ENCODE data around the gene TBC1D10A.

TBC1D10A gene

DNA sequence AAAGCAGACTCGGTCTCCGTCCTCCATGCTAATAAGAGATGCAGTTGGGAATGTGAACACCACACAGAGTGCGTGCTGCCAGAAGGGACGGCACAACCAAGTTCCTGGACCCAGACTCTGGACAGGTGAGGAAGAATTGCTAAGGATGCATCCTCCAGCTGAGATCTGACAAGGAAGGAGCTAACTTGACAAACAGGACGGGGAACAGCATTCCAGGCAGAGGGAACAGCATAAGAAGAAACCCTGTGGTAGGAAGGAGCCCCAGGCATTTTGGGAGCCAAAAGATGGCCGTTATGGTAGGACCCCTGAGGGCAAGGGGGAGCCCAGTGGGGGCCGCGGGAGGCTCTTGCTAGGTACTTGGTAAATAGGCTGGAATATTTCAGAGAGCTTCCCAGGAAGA lies 66.1 kb downstream of the TBC1D10A start:
- DNase-seq (ENCODE audit: insufficient read length, low spot score) (no peak), FAIRE-seq (no peak)
- TF ChIP-seq PAX5 (IDR thresholded peaks at IDR 0.05; ENCODE audit: insufficient read depth, low read length, severe bottlenecking), result no peak
- no peak for TF ChIP-seq POLR2AphosphoS5 (IDR thresholded peaks at IDR 0.05; ENCODE audit: low read depth, low read length)
- no peak for TF ChIP-seq TAF1 (IDR thresholded peaks at IDR 0.05; ENCODE audit: low read depth, low read length)
- no peak for TF ChIP-seq SPI1 (IDR thresholded peaks at IDR 0.05; ENCODE audit: low read depth, low read length)
- TF ChIP-seq POU2F2 (IDR thresholded peaks at IDR 0.05; ENCODE audit: low read depth, low read length), result no peak
- no peak for TF ChIP-seq POLR2A (IDR thresholded peaks at IDR 0.05; ENCODE audit: low read depth, low read length)

DNA sequence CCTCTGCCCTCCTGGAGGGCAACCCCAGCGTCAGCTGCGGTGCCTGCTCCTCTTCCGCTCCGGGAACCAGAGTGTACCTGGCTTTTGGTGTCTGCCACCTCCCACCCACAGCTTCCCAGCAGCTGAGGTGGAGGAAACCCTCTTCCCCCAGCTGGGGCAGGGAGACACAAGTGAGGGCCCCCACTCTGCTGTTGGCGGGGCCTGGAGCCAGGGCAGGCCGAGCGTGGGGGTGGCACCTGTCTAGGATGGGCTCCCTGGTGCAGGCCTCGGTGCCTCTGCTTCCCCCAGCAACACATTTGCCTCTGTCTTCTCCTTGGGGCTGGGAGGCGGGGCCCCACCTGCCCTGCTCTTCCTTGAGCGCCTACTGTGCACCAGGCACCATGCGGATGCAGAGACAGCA lies 66.5 kb downstream of the TBC1D10A start:
- DNase-seq (ENCODE audit: insufficient read length, low spot score), result no peak
- no peak for FAIRE-seq
- TF ChIP-seq TAF1 (IDR thresholded peaks at IDR 0.05; ENCODE audit: low read depth, low read length) (no peak), POLR2AphosphoS5 (IDR thresholded peaks at IDR 0.05; ENCODE audit: low read depth, low read length) (no peak), POU2F2 (IDR thresholded peaks at IDR 0.05; ENCODE audit: low read depth, low read length) (no peak), SPI1 (IDR thresholded peaks at IDR 0.05; ENCODE audit: low read depth, low read length) (no peak), POLR2A (IDR thresholded peaks at IDR 0.05; ENCODE audit: low read depth, low read length) (no peak), PAX5 (IDR thresholded peaks at IDR 0.05; ENCODE audit: insufficient read depth, low read length, severe bottlenecking) (no peak)

DNA sequence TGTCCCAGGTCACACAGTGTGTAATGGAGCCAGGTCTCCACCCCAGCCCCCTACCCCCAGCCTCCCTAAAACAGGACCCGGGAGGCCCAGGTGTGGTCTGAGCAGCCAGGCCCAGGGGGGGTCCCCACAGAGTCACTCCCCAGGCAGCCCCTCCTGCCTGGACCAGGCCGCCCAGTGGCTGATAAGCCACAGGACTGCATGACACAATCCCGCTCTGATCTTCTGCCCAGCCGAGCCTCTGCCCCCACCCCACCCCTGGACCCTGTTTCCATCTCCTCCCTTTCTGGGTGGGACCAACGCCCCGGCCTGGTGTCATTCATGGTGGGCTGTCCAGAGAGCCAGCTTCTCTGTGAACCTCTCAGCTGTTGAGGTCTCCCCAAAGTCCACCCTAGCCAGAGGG lies 72.4 kb downstream of the TBC1D10A start:
- no peak for DNase-seq (ENCODE audit: insufficient read length, low spot score)
- FAIRE-seq, result no peak
- no peak for TF ChIP-seq POLR2AphosphoS5 (IDR thresholded peaks at IDR 0.05; ENCODE audit: low read depth, low read length)
- TF ChIP-seq TAF1 (IDR thresholded peaks at IDR 0.05; ENCODE audit: low read depth, low read length), result no peak
- no peak for TF ChIP-seq SPI1 (IDR thresholded peaks at IDR 0.05; ENCODE audit: low read depth, low read length)
- no peak for TF ChIP-seq POU2F2 (IDR thresholded peaks at IDR 0.05; ENCODE audit: low read depth, low read length)
- TF ChIP-seq POLR2A (IDR thresholded peaks at IDR 0.05; ENCODE audit: low read depth, low read length), result no peak
- TF ChIP-seq PAX5 (IDR thresholded peaks at IDR 0.05; ENCODE audit: insufficient read depth, low read length, severe bottlenecking), result no peak

DNA sequence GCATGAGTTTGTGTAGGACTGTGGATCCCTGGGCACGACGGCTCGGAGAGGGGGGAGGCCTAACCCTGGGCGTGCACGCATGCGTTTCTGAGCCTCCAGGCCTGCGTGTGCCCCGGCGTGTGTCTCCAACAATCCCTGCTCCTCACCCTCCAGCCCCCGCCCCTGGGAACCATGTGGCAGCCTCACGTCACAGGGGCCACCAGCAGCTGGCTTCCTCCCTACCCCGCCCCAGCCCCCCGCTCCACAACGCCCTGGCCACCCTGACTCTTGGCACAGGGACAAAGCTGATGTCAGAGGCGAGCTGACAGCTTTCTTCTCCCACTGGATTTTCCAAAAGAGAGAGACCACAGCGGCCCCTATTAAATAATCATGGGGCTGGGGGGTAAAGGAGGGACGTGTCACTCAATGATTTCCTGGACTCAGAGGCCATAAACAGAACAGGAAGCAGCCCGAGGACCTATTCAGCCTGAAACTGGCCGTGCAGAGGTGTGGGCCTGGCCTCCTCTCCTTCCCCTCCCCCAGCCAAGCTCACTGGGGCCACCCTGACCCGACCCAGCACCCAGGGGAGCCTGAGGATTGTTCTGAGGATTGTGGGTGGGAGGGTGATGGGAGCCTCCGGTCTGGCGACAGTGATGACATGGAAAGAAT lies 73.4 kb downstream of the TBC1D10A start:
- no peak for FAIRE-seq
- no peak for TF ChIP-seq POLR2AphosphoS5 (IDR thresholded peaks at IDR 0.05; ENCODE audit: low read depth, low read length)
- TF ChIP-seq TAF1 (IDR thresholded peaks at IDR 0.05; ENCODE audit: low read depth, low read length), result no peak
- no peak for TF ChIP-seq POU2F2 (IDR thresholded peaks at IDR 0.05; ENCODE audit: low read depth, low read length)
- TF ChIP-seq SPI1 (IDR thresholded peaks at IDR 0.05; ENCODE audit: low read depth, low read length), result no peak
- TF ChIP-seq POLR2A (IDR thresholded peaks at IDR 0.05; ENCODE audit: low read depth, low read length), result no peak
- no peak for TF ChIP-seq PAX5 (IDR thresholded peaks at IDR 0.05; ENCODE audit: insufficient read depth, low read length, severe bottlenecking)
- no peak for DNase-seq (ENCODE audit: insufficient read length, low spot score)

DNA sequence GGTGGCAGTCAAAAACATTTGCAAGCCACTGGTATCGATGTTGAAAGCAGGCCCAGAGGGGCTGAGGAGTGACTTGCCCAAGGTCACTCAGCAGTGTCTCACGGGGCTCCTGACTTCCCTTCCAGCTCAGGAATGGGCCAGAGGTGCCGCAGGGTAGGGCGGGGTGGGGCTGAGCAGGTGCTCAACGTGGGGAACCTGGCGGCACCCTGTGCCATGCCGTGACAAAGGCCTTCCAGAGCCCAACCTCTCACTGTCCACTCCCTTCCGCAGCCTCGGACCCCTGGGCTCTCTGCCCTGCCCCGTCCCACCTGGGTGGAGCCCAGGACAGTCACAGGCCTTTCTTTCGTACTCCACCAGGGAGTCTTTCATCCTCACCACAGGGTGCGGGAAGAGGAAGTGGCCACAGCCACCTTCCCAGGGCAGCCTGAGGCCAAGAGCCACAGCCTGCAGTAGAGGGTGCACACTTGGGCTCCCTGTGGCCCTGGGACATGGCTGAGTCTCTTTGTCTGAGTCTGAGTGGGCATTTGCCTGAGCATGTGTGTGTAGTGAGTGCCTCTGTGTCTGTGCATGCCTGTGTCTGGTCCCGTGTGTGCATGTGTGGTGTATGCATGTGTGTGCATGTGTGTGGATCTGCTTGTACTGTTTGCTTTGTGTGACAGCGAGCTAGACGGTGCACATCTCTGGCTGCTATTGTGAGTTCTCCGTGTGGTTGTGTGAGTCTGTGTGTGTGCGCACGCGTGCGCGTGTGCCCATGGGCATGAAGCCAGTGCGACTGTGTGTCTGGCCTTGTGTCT lies 74.1 kb downstream of the TBC1D10A start:
- no peak for TF ChIP-seq TAF1 (IDR thresholded peaks at IDR 0.05; ENCODE audit: low read depth, low read length)
- TF ChIP-seq SPI1 (IDR thresholded peaks at IDR 0.05; ENCODE audit: low read depth, low read length), result peak; percentile 46; the same call in 1 of the 2 replicates
- no peak for TF ChIP-seq POLR2AphosphoS5 (IDR thresholded peaks at IDR 0.05; ENCODE audit: low read depth, low read length)
- no peak for TF ChIP-seq POLR2A (IDR thresholded peaks at IDR 0.05; ENCODE audit: low read depth, low read length)
- no peak for TF ChIP-seq PAX5 (IDR thresholded peaks at IDR 0.05; ENCODE audit: insufficient read depth, low read length, severe bottlenecking)
- no peak for TF ChIP-seq POU2F2 (IDR thresholded peaks at IDR 0.05; ENCODE audit: low read depth, low read length)
- no peak for DNase-seq (ENCODE audit: insufficient read length, low spot score)
- peak; percentile 79 for FAIRE-seq

DNA sequence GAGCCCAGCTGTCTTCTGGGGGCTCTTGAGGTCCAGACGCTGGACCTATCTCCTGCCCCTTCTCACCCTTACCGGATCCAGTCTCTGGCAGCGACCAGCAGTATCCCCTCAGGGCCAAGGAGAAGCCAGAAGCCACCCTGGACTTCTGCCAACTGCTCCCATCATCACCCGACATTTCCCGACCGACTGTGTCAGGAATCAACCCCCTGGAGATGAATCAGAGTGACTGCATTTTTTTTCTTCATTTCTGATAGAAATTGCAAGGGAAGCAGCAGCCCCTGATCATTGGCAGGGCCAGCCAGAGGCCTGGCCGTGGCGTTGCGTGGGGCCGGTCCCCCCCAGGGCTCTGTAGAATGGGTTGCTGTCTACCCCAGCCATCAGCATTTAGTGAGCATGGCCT lies 75.0 kb downstream of the TBC1D10A start:
- FAIRE-seq (no peak), DNase-seq (ENCODE audit: insufficient read length, low spot score) (no peak)
- TF ChIP-seq POLR2A (IDR thresholded peaks at IDR 0.05; ENCODE audit: low read depth, low read length) (no peak), TAF1 (IDR thresholded peaks at IDR 0.05; ENCODE audit: low read depth, low read length) (no peak), SPI1 (IDR thresholded peaks at IDR 0.05; ENCODE audit: low read depth, low read length) (no peak)

DNA sequence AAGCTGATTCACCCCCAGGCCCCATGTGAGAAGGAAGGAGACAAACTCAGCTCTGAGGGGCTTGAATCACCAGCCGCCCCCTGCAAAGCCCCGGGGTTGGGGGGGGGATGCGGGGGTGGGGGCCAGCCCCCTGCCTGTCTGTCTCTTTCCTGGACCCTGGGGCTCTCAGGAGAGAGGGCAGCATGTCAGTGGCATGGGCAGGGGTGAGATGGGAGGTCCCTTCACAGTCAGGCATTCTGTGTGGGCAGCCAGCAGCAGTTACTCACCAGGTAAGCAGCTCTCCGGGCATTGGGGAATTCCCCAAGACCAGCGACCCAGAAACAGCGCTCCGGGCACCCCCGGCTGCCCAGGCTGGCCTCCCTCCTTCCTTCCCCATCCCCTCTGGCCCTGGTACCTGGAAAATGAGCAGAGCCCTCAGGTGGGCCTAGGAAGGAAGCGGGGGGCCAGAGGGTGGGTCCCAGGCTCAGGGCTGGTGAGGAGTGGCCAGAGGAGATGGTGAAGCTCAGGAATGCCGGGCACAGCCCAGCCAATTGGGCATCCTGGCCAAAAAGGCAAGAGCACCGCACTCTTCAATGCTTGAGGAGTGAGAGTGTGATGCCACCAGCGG lies 76.0 kb downstream of the TBC1D10A start:
- no peak for TF ChIP-seq POLR2A (IDR thresholded peaks at IDR 0.05; ENCODE audit: low read depth, low read length)
- TF ChIP-seq POU2F2 (IDR thresholded peaks at IDR 0.05; ENCODE audit: low read depth, low read length), result no peak
- TF ChIP-seq TAF1 (IDR thresholded peaks at IDR 0.05; ENCODE audit: low read depth, low read length), result no peak
- TF ChIP-seq SPI1 (IDR thresholded peaks at IDR 0.05; ENCODE audit: low read depth, low read length), result no peak
- no peak for TF ChIP-seq POLR2AphosphoS5 (IDR thresholded peaks at IDR 0.05; ENCODE audit: low read depth, low read length)
- TF ChIP-seq PAX5 (IDR thresholded peaks at IDR 0.05; ENCODE audit: insufficient read depth, low read length, severe bottlenecking), result no peak
- DNase-seq (ENCODE audit: insufficient read length, low spot score), result no peak
- no peak for FAIRE-seq

DNA sequence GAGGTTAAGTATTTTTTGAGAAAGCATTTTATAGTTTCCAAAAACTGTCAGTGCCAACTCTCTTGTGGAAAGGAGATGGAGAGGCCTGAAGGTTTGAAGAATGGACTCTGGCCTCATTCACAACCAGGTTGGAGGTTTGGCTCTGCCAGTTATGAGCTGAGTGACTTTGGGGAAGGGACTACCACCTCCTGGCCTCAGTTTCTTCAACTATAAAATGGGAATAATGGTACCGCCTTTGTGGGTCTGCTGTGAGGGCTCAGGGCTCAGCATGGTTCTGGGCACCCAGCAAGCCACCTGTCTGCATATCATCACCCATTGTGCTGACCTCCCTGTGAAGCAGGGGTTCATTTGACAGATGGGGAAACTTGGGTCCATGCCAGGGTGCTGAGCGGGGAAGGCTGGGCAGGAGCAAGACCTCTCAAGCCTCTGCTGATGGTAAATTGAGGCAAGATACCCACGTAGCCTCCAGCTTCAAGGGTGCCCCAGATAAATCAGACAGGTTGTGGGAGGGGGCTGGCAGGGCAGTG lies 76.6 kb downstream of the TBC1D10A start:
- no peak for DNase-seq (ENCODE audit: insufficient read length, low spot score)
- no peak for TF ChIP-seq SPI1 (IDR thresholded peaks at IDR 0.05; ENCODE audit: low read depth, low read length)
- no peak for TF ChIP-seq POLR2A (IDR thresholded peaks at IDR 0.05; ENCODE audit: low read depth, low read length)
- no peak for TF ChIP-seq TAF1 (IDR thresholded peaks at IDR 0.05; ENCODE audit: low read depth, low read length)
- no peak for TF ChIP-seq PAX5 (IDR thresholded peaks at IDR 0.05; ENCODE audit: insufficient read depth, low read length, severe bottlenecking)
- TF ChIP-seq POU2F2 (IDR thresholded peaks at IDR 0.05; ENCODE audit: low read depth, low read length), result no peak
- TF ChIP-seq POLR2AphosphoS5 (IDR thresholded peaks at IDR 0.05; ENCODE audit: low read depth, low read length), result no peak
- no peak for FAIRE-seq

Measured in GM12891 (cell line).